ENCODE results near the gene MSRB3. TPM values are rescaled to one million over a fixed set of nuclear protein-coding genes. Genes with fewer than 3 reads are reported as not detected.

The MSRB3 gene
- total and polyA plus RNA-seq, 2 donors (not counting 3 experiments of a cell fraction or from before 2014, with no cell fraction given), result 20.0 to 59.3 TPM

DNA sequence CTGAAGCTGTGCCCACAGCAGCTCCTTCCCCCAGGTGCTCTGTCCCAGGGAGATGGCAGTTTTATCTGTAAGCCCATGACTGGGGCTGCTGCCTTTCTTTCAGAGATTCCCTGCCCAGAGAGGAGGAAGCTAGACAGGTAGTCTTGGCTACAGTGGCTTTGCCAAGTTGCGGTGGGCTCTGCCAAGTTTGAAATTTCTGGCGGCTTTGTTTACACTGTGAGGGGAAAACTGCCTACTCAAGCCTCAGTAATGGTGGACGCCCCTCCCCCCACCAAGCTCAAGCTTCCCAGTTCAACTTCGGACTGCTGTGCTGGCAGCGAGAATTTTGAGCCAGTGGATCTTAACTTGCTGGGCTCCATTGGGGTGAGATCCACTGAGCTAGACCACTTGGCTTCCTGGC is 124.7 kb downstream of the MSRB3 start:
- TF ChIP-seq POLR2A (IDR thresholded peaks at IDR 0.05; ENCODE audit: low read depth, low read length), result no peak
- TF ChIP-seq EZH2 (IDR thresholded peaks at IDR 0.05; ENCODE audit: borderline replicate concordance, low read depth, low read length, severe bottlenecking), result no peak
- no peak for TF ChIP-seq FOS (IDR thresholded peaks at IDR 0.05; ENCODE audit: borderline replicate concordance, insufficient read depth, low read length)
- no peak for TF ChIP-seq JUN (IDR thresholded peaks at IDR 0.05; ENCODE audit: borderline replicate concordance, insufficient read depth, insufficient read length, low read depth)
- TF ChIP-seq POLR2AphosphoS5 (IDR thresholded peaks at IDR 0.05; ENCODE audit: insufficient read depth, low read depth, low read length), result no peak
- no peak for TF ChIP-seq MYC (IDR thresholded peaks at IDR 0.05; ENCODE audit: low read depth, low read length)
- TF ChIP-seq, protein P1, sequence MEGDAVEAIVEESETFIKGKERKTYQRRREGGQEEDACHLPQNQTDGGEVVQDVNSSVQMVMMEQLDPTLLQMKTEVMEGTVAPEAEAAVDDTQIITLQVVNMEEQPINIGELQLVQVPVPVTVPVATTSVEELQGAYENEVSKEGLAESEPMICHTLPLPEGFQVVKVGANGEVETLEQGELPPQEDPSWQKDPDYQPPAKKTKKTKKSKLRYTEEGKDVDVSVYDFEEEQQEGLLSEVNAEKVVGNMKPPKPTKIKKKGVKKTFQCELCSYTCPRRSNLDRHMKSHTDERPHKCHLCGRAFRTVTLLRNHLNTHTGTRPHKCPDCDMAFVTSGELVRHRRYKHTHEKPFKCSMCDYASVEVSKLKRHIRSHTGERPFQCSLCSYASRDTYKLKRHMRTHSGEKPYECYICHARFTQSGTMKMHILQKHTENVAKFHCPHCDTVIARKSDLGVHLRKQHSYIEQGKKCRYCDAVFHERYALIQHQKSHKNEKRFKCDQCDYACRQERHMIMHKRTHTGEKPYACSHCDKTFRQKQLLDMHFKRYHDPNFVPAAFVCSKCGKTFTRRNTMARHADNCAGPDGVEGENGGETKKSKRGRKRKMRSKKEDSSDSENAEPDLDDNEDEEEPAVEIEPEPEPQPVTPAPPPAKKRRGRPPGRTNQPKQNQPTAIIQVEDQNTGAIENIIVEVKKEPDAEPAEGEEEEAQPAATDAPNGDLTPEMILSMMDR (IDR thresholded peaks at IDR 0.05; ENCODE audit: extremely low read depth in 1 of 2, insufficient read depth in 1 of 2, low read depth in 1 of 2, low read length in 2 of 2), result no peak
- TF ChIP-seq, protein P2, sequence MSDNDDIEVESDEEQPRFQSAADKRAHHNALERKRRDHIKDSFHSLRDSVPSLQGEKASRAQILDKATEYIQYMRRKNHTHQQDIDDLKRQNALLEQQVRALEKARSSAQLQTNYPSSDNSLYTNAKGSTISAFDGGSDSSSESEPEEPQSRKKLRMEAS (IDR thresholded peaks at IDR 0.05; ENCODE audit: insufficient read depth, insufficient read length), result no peak
- TF ChIP-seq GATA2 (IDR thresholded peaks at IDR 0.05; ENCODE audit: insufficient read depth, insufficient read length, low read depth, low read length), result no peak
- H3K27ac ChIP-seq (ENCODE audit: insufficient read depth, low read depth, low read length), result no peak overlapping the region
- no peaks in the 10 kb centered on the region for H3K27me3 ChIP-seq (ENCODE audit: control insufficient read depth in 2 of 2, insufficient read depth in 2 of 2, low read length in 2 of 2)
- ChIA-PET POLR2A (no interaction called here), CTCF (no interaction called here)
- no peaks in the 10 kb centered on the region for H3K9me3 ChIP-seq (replicated peaks; ENCODE audit: control insufficient read depth, insufficient read depth, low read length)
- H4K20me1 ChIP-seq (replicated peaks; ENCODE audit: control insufficient read depth, extremely low read depth, insufficient read depth, low read length), result no peaks in the 10 kb centered on the region
- no peaks in the 10 kb centered on the region for H3K4me1 ChIP-seq (ENCODE audit: control insufficient read depth, extremely low read depth, insufficient read depth, low read length)
- intact Hi-C loops (cut with micrococcal nuclease) (no loop called here), dilution Hi-C loops (cut with MboI; ENCODE audit: extremely low pct_ligation_motif_present, low sequenced_read_pairs) (no loop called here)
- no peak overlapping the region for H3K4me3 ChIP-seq (replicated peaks in 1 of 3; ENCODE audit: insufficient read depth in 1 of 3, low read depth in 1 of 3, low read length in 3 of 3)
- no peak overlapping the region for H2AFZ ChIP-seq (ENCODE audit: low read depth, low read length)
- H3K9ac ChIP-seq (replicated peaks; ENCODE audit: extremely low read depth, insufficient read depth, low read length), result no peak overlapping the region
- DNase-seq (ENCODE audit: low read depth, low spot score) (no peak), FAIRE-seq (no peak)
- H3K36me3 ChIP-seq (ENCODE audit: control insufficient read depth in 2 of 2, extremely low read depth in 1 of 2, insufficient read depth in 2 of 2, low read length in 2 of 2), result no peaks in the 10 kb centered on the region
- H3K79me2 ChIP-seq (ENCODE audit: control insufficient read depth, insufficient read depth, low read length), result no peaks in the 10 kb centered on the region
- no peaks in the 10 kb centered on the region for H3K9me1 ChIP-seq (replicated peaks; ENCODE audit: control insufficient read depth, extremely low read depth, insufficient read depth, low read length)
- no peak overlapping the region for H3K4me2 ChIP-seq (ENCODE audit: insufficient read depth, low read length)
- BruUV-seq (replicated peaks), result no TSS peak
